ENCODE measurements around the gene GLIS2. TPM values are rescaled to one million over a fixed set of nuclear protein-coding genes. Genes with fewer than 3 reads are reported as not detected.
A peak's percentile ranks its signal among the peaks of the same experiment; 100 is the strongest.

The GLIS2 gene
- polyA plus RNA-seq, 2 of the 4 experiments (the other 2 are of a cell fraction) = 5.5 to 15.8 TPM

GRCh38 chr16:4356820-4357219 is 41.0 kb downstream of the GLIS2 start (continued):
- TF ChIP-seq CTCF (IDR thresholded peaks at IDR 0.05) = no peak

GRCh38 chr16:4358236-4358635 is 42.4 kb downstream of the GLIS2 start:
- POLR2A ChIA-PET = interaction anchor here (1.0 kb wide), 1 partner anchor 13 kb away, joined by 3 read pairs; no protein-coding TSS in a partner anchor
- TF ChIP-seq EHF (CRISPR knock-in tag; IDR thresholded peaks at IDR 0.05) = no peak
- no peak for TF ChIP-seq HOXB13 (CRISPR knock-in tag; IDR thresholded peaks at IDR 0.05; ENCODE audit: low read depth)
- no peak for TF ChIP-seq RFX5 (IDR thresholded peaks at IDR 0.05)
- no peak for TF ChIP-seq ELK1 (IDR thresholded peaks at IDR 0.05; ENCODE audit: low read depth, low read length)
- no peak for TF ChIP-seq PBX3 (IDR thresholded peaks at IDR 0.05)
- DNase-seq (ENCODE audit: low read depth in 1 of 2, low spot score in 1 of 2) (no peak), FAIRE-seq (no peak), ATAC-seq (no peak)
- 94% methylated on average over 19 of the region's 19 CpGs for whole genome bisulfite sequencing (ENCODE audit: missing lambda C conversion rate)
- Histone ChIP-seq H3K4me3 (no peak overlapping the region), H3K9me3 (no peaks in the 10 kb centered on the region), H3K4me2 (no peak overlapping the region), H3K4me1 (peaks cover 13% of the 10 kb centered on the region; the same call in 2 of the 3 replicates), H3K27ac (no peak overlapping the region)
- CTCF ChIA-PET = interaction anchor here (0.7 to 14.1 kb wide), 9 partner anchors 9 to 69 kb away, joined by 3 to 833 read pairs (median 18); partner anchors contain the start of gene VASN

GRCh38 chr16:4358831-4359561 is 43.1 kb downstream of the GLIS2 start:
- Histone ChIP-seq H3K4me3 (no peak overlapping the region), H3K9me3 (no peaks in the 10 kb centered on the region), H3K4me1 (peaks cover 13% of the 10 kb centered on the region; the same call in 2 of the 3 replicates), H3K27ac (no peak overlapping the region), H3K4me2 (no peak overlapping the region)
- no peak for FAIRE-seq
- ChIA-PET CTCF (interaction anchor here (0.6 to 14.1 kb wide), 21 partner anchors 9 to 1268 kb away, joined by 3 to 833 read pairs (median 5); partner anchors contain the start of gene VASN), POLR2A (interaction anchor here (1.0 kb wide), 1 partner anchor 12 kb away, joined by 3 read pairs; no protein-coding TSS in a partner anchor)
- DNase-seq (ENCODE audit: low read depth in 1 of 2, low spot score in 1 of 2) = peak; percentile 58 to 69
- 20% methylated on average over 16 of the region's 19 CpGs for WGBS (ENCODE audit: missing lambda C conversion rate)
- peak; percentile 46 to 81; a peak in 5 of 6 replicates for ATAC-seq
- TF ChIP-seq MAX (IDR thresholded peaks at IDR 0.05) (no peak), HDAC2 (IDR thresholded peaks at IDR 0.05) (no peak), NPAS2 (CRISPR knock-in tag; IDR thresholded peaks at IDR 0.05; ENCODE audit: borderline replicate concordance) (no peak), CHD2 (IDR thresholded peaks at IDR 0.05; ENCODE audit: low read length, partially characterized antibody) (no peak), MAFK (IDR thresholded peaks at IDR 0.05; ENCODE audit: partially characterized antibody) (no peak), RAD21 (conservative IDR thresholded peaks at IDR 0.05 in 1 of 2, IDR thresholded peaks at IDR 0.05 in 1 of 2) (peak; percentile 92 to 94), ZC3H11A (IDR thresholded peaks at IDR 0.05) (no peak), CTCF (IDR thresholded peaks at IDR 0.05) (peak; percentile 85), CBX8 (IDR thresholded peaks at IDR 0.05) (no peak), HES2 (IDR thresholded peaks at IDR 0.05) (no peak), TP53 (CRISPR knock-in tag; IDR thresholded peaks at IDR 0.05) (no peak), SMC3 (IDR thresholded peaks at IDR 0.05) (peak; percentile 99), RFX5 (IDR thresholded peaks at IDR 0.05) (no peak), RCOR1 (IDR thresholded peaks at IDR 0.05; ENCODE audit: low read depth, low read length) (no peak), REST (IDR thresholded peaks at IDR 0.05) (no peak), MYC (IDR thresholded peaks at IDR 0.05; ENCODE audit: borderline replicate concordance, low read length) (no peak), POLR2AphosphoS2 (conservative IDR thresholded peaks at IDR 0.05; ENCODE audit: low read length) (no peak), JUNB (IDR thresholded peaks at IDR 0.05) (no peak), POLR2A (IDR thresholded peaks at IDR 0.05; ENCODE audit: low read length) (no peak)

Measured in A549 (cell line).